Mesothelial cell of epicardium (in vitro differentiated cells): Measurements from ENCODE around the gene DENND6B. TPM values are rescaled to one million over a fixed set of nuclear protein-coding genes. Genes with fewer than 3 reads are reported as not detected.

ENCODE experiments used
- DNase-seq, 2 experiments: peaks; one replicate each; pipeline ENCODE4 v3.0.0; 2021; ENCODE audit warnings: low spot score in 2 of 2; ENCODE audit not compliant: unreplicated experiment in 2 of 2
- H3K27ac Mint-ChIP-seq: 2 replicates; pipeline ENCODE4 v1.8.0; 2021; ENCODE audit warnings: mixed read lengths
- H3K27me3 Mint-ChIP-seq: 2 replicates; pipeline ENCODE4 v1.8.0; 2021; ENCODE audit warnings: low read depth, mixed read lengths
- H3K36me3 Mint-ChIP-seq: 2 replicates; pipeline ENCODE4 v1.8.0; 2021; ENCODE audit warnings: mixed read lengths
- H3K4me1 Mint-ChIP-seq: 2 replicates; pipeline ENCODE4 v1.8.0; 2021; ENCODE audit warnings: mixed read lengths
- H3K4me3 Mint-ChIP-seq: 2 replicates; pipeline ENCODE4 v1.8.0; 2021; ENCODE audit warnings: mild to moderate bottlenecking, moderate library complexity, mixed read lengths
- H3K9me3 Mint-ChIP-seq: 2 replicates; pipeline ENCODE4 v1.8.0; 2021; ENCODE audit warnings: mixed read lengths
- total RNA-seq: library from RNA; stranded (reverse); gene quantifications from 3 replicates; pipeline ENCODE4 v1.2.1, GENCODE V29; 2021
- TF ChIP-seq, protein P1 (sequence below): fragments of 200-600 bp; sonication (generic); IDR thresholded peaks from one replicate; pipeline ENCODE4 v1.5.0; 2021; ENCODE audit warnings: antibody characterized with exemption; ENCODE audit not compliant: unreplicated experiment

DENND6B gene
- total RNA-seq, 1 donor from 2014 or later, result 19.2 TPM

DNA sequence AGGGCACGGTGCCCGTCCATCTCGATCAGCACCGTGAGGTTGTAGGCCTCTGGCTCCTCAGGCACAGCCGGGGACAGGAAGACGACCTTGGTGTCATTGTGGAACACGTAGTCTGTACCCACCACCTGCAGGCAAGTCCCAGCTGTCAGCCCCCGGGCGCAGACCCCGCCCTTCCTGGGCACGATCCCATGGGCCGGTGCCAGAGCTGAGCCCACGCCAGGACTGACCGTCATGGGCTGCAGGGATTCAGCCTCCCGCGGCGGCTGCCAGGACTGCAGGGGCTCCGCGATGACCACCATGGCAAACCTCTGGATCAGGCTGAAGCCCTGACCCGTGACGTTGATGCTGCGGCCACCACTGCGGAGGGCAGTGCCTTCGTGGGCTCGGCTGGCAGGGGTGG is 44.9 kb downstream of the DENND6B start:
- H3K27me3 Mint-ChIP-seq, result no peaks in the 10 kb centered on the region
- peaks cover 15% of the 10 kb centered on the region for H3K36me3 Mint-ChIP-seq
- H3K4me1 Mint-ChIP-seq, result peaks cover 8% of the 10 kb centered on the region
- H3K4me3 Mint-ChIP-seq, result no peak overlapping the region
- H3K27ac Mint-ChIP-seq, result peak overlapping the region; percentile 67
- TF ChIP-seq, protein P1, sequence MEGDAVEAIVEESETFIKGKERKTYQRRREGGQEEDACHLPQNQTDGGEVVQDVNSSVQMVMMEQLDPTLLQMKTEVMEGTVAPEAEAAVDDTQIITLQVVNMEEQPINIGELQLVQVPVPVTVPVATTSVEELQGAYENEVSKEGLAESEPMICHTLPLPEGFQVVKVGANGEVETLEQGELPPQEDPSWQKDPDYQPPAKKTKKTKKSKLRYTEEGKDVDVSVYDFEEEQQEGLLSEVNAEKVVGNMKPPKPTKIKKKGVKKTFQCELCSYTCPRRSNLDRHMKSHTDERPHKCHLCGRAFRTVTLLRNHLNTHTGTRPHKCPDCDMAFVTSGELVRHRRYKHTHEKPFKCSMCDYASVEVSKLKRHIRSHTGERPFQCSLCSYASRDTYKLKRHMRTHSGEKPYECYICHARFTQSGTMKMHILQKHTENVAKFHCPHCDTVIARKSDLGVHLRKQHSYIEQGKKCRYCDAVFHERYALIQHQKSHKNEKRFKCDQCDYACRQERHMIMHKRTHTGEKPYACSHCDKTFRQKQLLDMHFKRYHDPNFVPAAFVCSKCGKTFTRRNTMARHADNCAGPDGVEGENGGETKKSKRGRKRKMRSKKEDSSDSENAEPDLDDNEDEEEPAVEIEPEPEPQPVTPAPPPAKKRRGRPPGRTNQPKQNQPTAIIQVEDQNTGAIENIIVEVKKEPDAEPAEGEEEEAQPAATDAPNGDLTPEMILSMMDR, result no peak
- no peaks in the 10 kb centered on the region for H3K9me3 Mint-ChIP-seq
- no peak for DNase-seq

DNA sequence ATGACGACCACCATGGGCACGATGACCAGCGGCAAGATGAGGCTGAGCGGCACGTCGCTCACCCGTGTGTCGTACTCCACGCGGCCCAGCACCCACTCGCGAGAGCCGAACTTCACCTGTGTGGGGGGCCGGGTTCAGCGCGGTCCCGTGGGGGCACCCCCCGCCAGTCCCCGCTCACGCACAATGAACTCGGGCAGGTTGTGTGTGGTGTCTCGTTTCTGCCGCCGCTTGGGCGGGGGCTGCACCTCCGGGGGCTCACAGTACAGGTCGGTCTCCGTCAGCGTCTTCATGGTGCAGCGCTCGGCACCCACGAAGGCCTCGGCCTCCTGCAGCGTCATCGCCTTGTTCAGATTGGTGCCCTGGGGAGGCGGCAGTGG is 45.4 kb downstream of the DENND6B start:
- Mint-ChIP-seq H3K27me3 (no peaks in the 10 kb centered on the region), H3K4me3 (no peak overlapping the region), H3K9me3 (no peaks in the 10 kb centered on the region), H3K27ac (no peak overlapping the region), H3K4me1 (peaks cover 8% of the 10 kb centered on the region), H3K36me3 (peaks cover 15% of the 10 kb centered on the region)
- DNase-seq, result no peak
- TF ChIP-seq, protein P1, result no peak

DNA sequence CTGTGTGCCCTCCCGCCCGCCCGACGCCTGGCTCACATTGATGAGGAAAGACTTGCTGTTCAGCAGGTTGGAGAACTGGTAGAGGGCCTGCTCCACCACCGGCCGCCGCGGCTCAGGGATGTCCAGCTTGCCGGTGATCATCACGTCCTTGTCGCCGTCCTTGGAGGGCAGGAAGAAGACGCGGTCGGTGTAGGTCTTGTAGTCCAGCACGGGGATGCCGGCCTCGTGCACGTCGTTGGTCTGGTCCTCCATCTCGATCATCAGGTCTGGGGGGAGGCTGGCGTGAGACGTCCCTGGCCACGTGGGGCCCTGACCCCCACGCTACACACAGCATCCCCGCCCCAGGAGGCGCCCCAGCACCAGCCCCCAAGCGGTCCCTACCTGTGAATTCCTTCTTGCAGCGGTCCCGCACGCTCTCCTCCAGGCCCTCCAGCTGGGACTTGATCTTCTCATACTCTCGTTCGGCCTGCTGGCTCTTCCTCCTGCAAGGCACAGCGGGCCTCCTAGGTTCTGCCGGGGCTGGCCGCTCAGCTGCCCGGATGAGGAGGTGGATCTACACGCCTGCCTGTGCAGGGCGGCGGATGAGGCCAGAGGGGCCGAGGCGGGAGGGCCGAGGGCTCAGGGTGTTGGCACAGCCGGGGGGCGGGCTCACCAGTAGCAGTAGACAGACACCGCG is 46.0 kb downstream of the DENND6B start:
- H3K36me3 Mint-ChIP-seq, result peaks cover 13% of the 10 kb centered on the region
- H3K4me3 Mint-ChIP-seq, result no peak overlapping the region
- peaks cover 8% of the 10 kb centered on the region for H3K4me1 Mint-ChIP-seq
- H3K27ac Mint-ChIP-seq, result peak overlapping the region; percentile 47
- TF ChIP-seq, protein P1, result no peak
- H3K27me3 Mint-ChIP-seq, result no peaks in the 10 kb centered on the region
- DNase-seq, result no peak
- no peaks in the 10 kb centered on the region for H3K9me3 Mint-ChIP-seq

DNA sequence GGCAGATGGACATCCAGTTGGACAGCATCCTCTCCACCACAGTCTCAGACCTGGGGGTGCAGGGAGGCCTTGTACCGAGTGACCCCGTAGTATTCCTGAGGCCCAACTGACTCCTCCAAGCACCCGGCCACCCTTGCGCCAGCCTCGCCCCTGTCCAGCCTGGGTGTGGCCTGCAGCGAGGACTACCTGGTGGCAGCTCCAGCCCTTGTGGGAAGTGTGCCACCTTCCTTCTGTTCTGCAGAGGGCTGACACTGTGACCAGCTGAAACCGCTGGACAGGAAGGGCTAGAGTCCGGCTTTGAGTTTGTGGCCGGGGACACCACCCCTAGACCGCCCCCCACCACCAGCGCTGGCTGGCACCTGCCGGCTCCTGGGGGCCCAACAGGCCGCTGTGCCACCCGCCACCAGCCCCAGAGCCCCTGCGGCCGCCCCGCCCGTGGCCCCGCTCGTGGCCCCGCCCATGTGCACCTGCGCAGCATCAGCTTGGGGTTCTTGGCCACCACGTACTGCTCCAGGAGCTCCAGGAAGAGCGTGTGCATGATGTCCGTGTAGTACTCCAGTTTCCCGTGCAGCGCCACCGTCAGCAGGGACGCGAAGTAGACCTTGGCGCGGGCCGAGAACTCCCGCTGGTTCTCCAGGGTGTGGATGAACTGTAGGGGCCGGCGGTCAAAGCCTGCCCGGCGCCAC is 46.6 kb downstream of the DENND6B start:
- no peak overlapping the region for H3K27ac Mint-ChIP-seq
- no peaks in the 10 kb centered on the region for H3K27me3 Mint-ChIP-seq
- H3K4me3 Mint-ChIP-seq, result no peak overlapping the region
- H3K4me1 Mint-ChIP-seq, result peaks cover 8% of the 10 kb centered on the region
- H3K9me3 Mint-ChIP-seq, result no peaks in the 10 kb centered on the region
- peaks cover 12% of the 10 kb centered on the region for H3K36me3 Mint-ChIP-seq
- DNase-seq, result no peak
- TF ChIP-seq, protein P1, result no peak

DNA sequence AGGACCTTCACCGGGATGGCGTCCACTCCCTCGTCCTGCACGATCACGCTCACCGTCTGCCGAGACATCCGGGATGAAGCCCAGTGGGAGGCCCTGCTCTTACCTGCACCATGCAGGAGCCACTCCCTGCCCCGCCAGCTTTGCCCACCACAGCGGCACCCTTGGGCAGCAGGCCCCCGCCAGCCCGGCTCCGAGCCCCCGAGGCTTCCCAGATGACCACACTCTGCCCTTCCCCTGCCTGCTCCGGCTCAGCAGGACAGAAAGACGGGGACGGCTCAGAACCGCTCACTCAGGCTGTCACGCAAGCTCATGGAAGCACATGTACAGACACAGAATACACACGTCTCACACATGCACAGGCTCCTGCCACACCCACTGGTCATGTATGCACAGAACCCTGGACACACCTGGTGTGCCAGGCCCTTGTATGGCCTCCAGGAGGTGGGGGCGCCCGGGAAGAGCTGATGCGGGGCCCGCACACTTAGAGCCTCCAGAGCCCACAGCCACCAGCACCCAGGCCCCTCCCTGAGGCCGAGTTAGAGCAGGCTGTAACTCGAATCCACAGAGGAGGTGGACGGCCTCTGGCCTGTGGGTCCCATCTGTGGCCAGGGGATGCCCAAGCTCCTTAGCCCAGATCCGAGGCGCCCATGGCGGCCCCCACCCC is 47.7 kb downstream of the DENND6B start:
- no peak for DNase-seq
- Mint-ChIP-seq H3K27ac (no peak overlapping the region), H3K36me3 (peaks cover 18% of the 10 kb centered on the region), H3K27me3 (no peaks in the 10 kb centered on the region), H3K4me3 (no peak overlapping the region), H3K4me1 (peaks cover 8% of the 10 kb centered on the region), H3K9me3 (no peaks in the 10 kb centered on the region)
- TF ChIP-seq, protein P1, result no peak
